Measurements from ENCODE around the gene ZMYM5.
"Not testable (repeated sequence)": the region's sequence is repeated elsewhere in the genome, so short reads cannot be mapped to it uniquely, and the experiment has no call there.

The ZMYM5 gene

DNA sequence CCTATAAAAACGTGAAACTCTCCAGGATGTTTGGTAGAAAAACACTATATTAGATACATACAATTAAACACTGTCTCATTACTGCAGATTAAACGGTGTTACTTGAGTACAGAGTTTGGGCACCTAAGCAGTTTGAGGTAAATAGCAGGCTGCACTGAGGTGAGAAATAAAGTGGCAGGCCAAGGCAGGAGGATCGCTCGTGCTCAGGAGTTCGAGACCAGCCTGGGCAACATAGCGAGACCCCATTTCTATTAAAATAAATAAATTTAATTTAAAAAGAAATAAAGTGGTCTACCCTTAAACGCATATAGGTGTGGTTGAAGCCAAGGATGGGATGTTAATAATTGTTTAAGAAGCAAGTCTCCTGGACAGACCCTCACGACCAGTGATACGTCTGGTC, 81.9 kb downstream of the ZMYM5 start:
- H3K9me3 ChIP-seq (ENCODE audit: control insufficient read depth, insufficient read depth, low read length), result no peaks in the 10 kb centered on the region
- no peaks in the 10 kb centered on the region for H3K27me3 ChIP-seq (ENCODE audit: control insufficient read depth, insufficient read depth, low read length)
- H3K4me3 ChIP-seq (ENCODE audit: low read depth, low read length), result peak overlapping the region; percentile 96
- no peaks in the 10 kb centered on the region for H3K4me1 ChIP-seq (ENCODE audit: control insufficient read depth, insufficient read depth, low read length)
- peak overlapping the region; percentile 96 for H3K9ac ChIP-seq (ENCODE audit: low read depth, low read length)
- H3K36me3 ChIP-seq (ENCODE audit: control insufficient read depth, insufficient read depth, low read length), result peaks cover 8% of the 10 kb centered on the region

- H3K9ac ChIP-seq (ENCODE audit: low read depth, low read length); H3K9me3 ChIP-seq (ENCODE audit: control insufficient read depth, insufficient read depth, low read length); H3K4me1 ChIP-seq (ENCODE audit: control insufficient read depth, insufficient read depth, low read length); H3K36me3 ChIP-seq (ENCODE audit: control insufficient read depth, insufficient read depth, low read length); H3K27me3 ChIP-seq (ENCODE audit: control insufficient read depth, insufficient read depth, low read length): not testable (repeated sequence)
- peak overlapping the region; percentile 96 for H3K4me3 ChIP-seq (ENCODE audit: low read depth, low read length)
Observed at GRCh38 chr13:19780753-19781418, 82.6 kb downstream of the ZMYM5 start.

All from iPS-15b (cell line).